HEK293 (cell line): Measurements from ENCODE around the gene GTF2A1L.

ENCODE experiments used
- CTCF ChIA-PET: fragments of 350-600 bp; formaldehyde crosslinking; extraction: SDS; loops from one replicate; lab custom pipeline; 2021; ENCODE audit warnings: antibody characterized with exemption; lab: Yijun Ruan, JAX
- POLR2A ChIA-PET: fragments of 300-600 bp; formaldehyde crosslinking; extraction: SDS; loops from one replicate; lab custom pipeline; 2020; ENCODE audit warnings: antibody characterized with exemption, inconsistent platforms; lab: Yijun Ruan, JAX
- H3K27ac ChIP-seq: fragments of 200-500 bp; sonication (Bioruptor generic); 2 replicates; pipeline ENCODE4 v1.5.1; 2014; ENCODE audit warnings: low read depth, low read length, control low read depth, inconsistent platforms; ENCODE audit errors: extremely low read depth
- H3K36me3 ChIP-seq, 2 experiments: fragments of 200-500 bp in 1 of 2; sonication (Bioruptor generic) in 1 of 2; 1 replicate in 1 of 2; 2 replicates in 1 of 2; pipeline ENCODE4 v1.5.1; 2014 to 2017; ENCODE audit warnings: inconsistent platforms in 2 of 2, low read length in 2 of 2; ENCODE audit not compliant: control insufficient read depth in 2 of 2, insufficient read depth in 1 of 2
- H3K4me1 ChIP-seq: fragments of 200-500 bp; sonication (Bioruptor generic); 2 replicates; pipeline ENCODE4 v1.5.1; 2014; ENCODE audit warnings: mild to moderate bottlenecking, low read length, inconsistent platforms; ENCODE audit not compliant: control insufficient read depth, insufficient read depth
- H3K4me3 ChIP-seq: 2 replicates; pipeline ENCODE4 v1.5.1; 2011; ENCODE audit warnings: low read depth, mild to moderate bottlenecking, control low read depth, low read length, moderate library complexity
- H3K9me3 ChIP-seq: fragments of 200-500 bp; sonication (Bioruptor generic); 2 replicates; pipeline ENCODE4 v1.5.1; 2014; ENCODE audit warnings: low read depth, low read length, inconsistent platforms; ENCODE audit not compliant: control insufficient read depth, insufficient read depth
- GLIS2 ChIP-seq: fragments of 450-650 bp; formaldehyde crosslinking; IDR thresholded peaks from 2 replicates; pipeline ENCODE4 v1.5.1; 2016; ENCODE audit warnings: missing biosample characterization, missing genetic modification characterization
- OVOL3 ChIP-seq: fragments of 450-650 bp; formaldehyde crosslinking; IDR thresholded peaks from 2 replicates; pipeline ENCODE4 v1.5.1; 2016; ENCODE audit warnings: missing biosample characterization, missing genetic modification characterization
- SETDB1 ChIP-seq: IDR thresholded peaks from one replicate; pipeline ENCODE4 v1.6.1; 2017; ENCODE audit warnings: mild to moderate bottlenecking, low read length, moderate library complexity, mixed read lengths; ENCODE audit not compliant: insufficient read length
- ZBTB1 ChIP-seq: fragments of 450-650 bp; formaldehyde crosslinking; IDR thresholded peaks from 2 replicates; pipeline ENCODE4 v1.5.1; 2016; ENCODE audit warnings: missing biosample characterization, missing genetic modification characterization
- ZBTB8A ChIP-seq: fragments of 450-650 bp; formaldehyde crosslinking; IDR thresholded peaks from 2 replicates; pipeline ENCODE4 v1.5.1; 2016; ENCODE audit warnings: missing biosample characterization, missing genetic modification characterization
- ZEB2 ChIP-seq: fragments of 450-650 bp; formaldehyde crosslinking; IDR thresholded peaks from 2 replicates; pipeline ENCODE4 v1.5.1; 2016; ENCODE audit warnings: missing biosample characterization, missing genetic modification characterization
- ZFP41 ChIP-seq: fragments of 450-650 bp; formaldehyde crosslinking; IDR thresholded peaks from 2 replicates; pipeline ENCODE4 v1.5.1; 2016; ENCODE audit warnings: missing biosample characterization, missing genetic modification characterization, borderline replicate concordance
- ZNF221 ChIP-seq: fragments of 450-650 bp; formaldehyde crosslinking; IDR thresholded peaks from 2 replicates; pipeline ENCODE4 v1.5.1; 2017; ENCODE audit warnings: missing biosample characterization, missing genetic modification characterization, borderline replicate concordance
- ZNF266 ChIP-seq: fragments of 450-650 bp; formaldehyde crosslinking; IDR thresholded peaks from 2 replicates; pipeline ENCODE4 v1.5.1; 2016; ENCODE audit warnings: missing biosample characterization, missing genetic modification characterization, low read depth
- ZNF510 ChIP-seq: fragments of 450-650 bp; formaldehyde crosslinking; IDR thresholded peaks from 2 replicates; pipeline ENCODE4 v1.5.1; 2018; ENCODE audit warnings: mild to moderate bottlenecking, missing genetic modification characterization, missing biosample characterization; ENCODE audit not compliant: insufficient replicate concordance
- ZNF548 ChIP-seq: fragments of 450-650 bp; formaldehyde crosslinking; IDR thresholded peaks from 2 replicates; pipeline ENCODE4 v1.5.1; 2016; ENCODE audit warnings: missing biosample characterization, missing genetic modification characterization
- ZNF561 ChIP-seq: fragments of 450-650 bp; IDR thresholded peaks from 2 replicates; pipeline ENCODE4 v1.5.1; 2018; ENCODE audit warnings: missing biosample characterization, missing genetic modification characterization, borderline replicate concordance
- ZNF571 ChIP-seq: fragments of 450-650 bp; formaldehyde crosslinking; IDR thresholded peaks from 2 replicates; pipeline ENCODE4 v1.5.0; 2017; ENCODE audit warnings: missing biosample characterization, missing genetic modification characterization
- ZNF596 ChIP-seq: fragments of 450-650 bp; IDR thresholded peaks from 2 replicates; pipeline ENCODE4 v1.5.0; 2018; ENCODE audit warnings: missing biosample characterization, mild to moderate bottlenecking, missing genetic modification characterization, moderate library complexity
- ZNF623 ChIP-seq: fragments of 450-650 bp; formaldehyde crosslinking; IDR thresholded peaks from 2 replicates; pipeline ENCODE4 v1.5.1; 2016; ENCODE audit warnings: missing biosample characterization, missing genetic modification characterization
- ZNF768 ChIP-seq: fragments of 450-650 bp; formaldehyde crosslinking; IDR thresholded peaks from 2 replicates; pipeline ENCODE4 v1.5.1; 2018; ENCODE audit warnings: missing biosample characterization, mild to moderate bottlenecking, missing genetic modification characterization
- ZNF843 ChIP-seq: fragments of 450-650 bp; formaldehyde crosslinking; IDR thresholded peaks from 2 replicates; pipeline ENCODE4 v1.5.1; 2016; ENCODE audit warnings: missing biosample characterization, missing genetic modification characterization
- TF ChIP-seq, protein P1 (sequence below): fragments of 450-650 bp; formaldehyde crosslinking; IDR thresholded peaks from 2 replicates; pipeline ENCODE4 v1.5.1; 2016; ENCODE audit warnings: missing biosample characterization, missing genetic modification characterization
- TF ChIP-seq, protein P2 (sequence below): fragments of 450-650 bp; formaldehyde crosslinking; IDR thresholded peaks from 2 replicates; pipeline ENCODE4 v1.5.1; 2016; ENCODE audit warnings: missing biosample characterization, missing genetic modification characterization
- TF ChIP-seq, protein P3 (sequence below): fragments of 450-650 bp; formaldehyde crosslinking; IDR thresholded peaks from 2 replicates; pipeline ENCODE4; 2016; ENCODE audit warnings: missing biosample characterization, missing genetic modification characterization
- TF ChIP-seq, protein P4 (sequence below): fragments of 450-650 bp; formaldehyde crosslinking; conservative IDR thresholded peaks from 2 replicates; pipeline ENCODE4 v1.5.1; 2016; ENCODE audit warnings: low read depth, missing biosample characterization, missing genetic modification characterization
- TF ChIP-seq, protein P5 (sequence below): fragments of 450-650 bp; formaldehyde crosslinking; optimal IDR thresholded peaks from 2 replicates; pipeline ENCODE3; 2016; ENCODE audit warnings: missing biosample characterization, mild to moderate bottlenecking, missing genetic modification characterization
- TF ChIP-seq, protein P6 (sequence below): fragments of 450-650 bp; formaldehyde crosslinking; IDR thresholded peaks from 2 replicates; pipeline ENCODE4 v1.5.1; 2016; ENCODE audit warnings: missing biosample characterization, missing genetic modification characterization

GTF2A1L gene

DNA sequence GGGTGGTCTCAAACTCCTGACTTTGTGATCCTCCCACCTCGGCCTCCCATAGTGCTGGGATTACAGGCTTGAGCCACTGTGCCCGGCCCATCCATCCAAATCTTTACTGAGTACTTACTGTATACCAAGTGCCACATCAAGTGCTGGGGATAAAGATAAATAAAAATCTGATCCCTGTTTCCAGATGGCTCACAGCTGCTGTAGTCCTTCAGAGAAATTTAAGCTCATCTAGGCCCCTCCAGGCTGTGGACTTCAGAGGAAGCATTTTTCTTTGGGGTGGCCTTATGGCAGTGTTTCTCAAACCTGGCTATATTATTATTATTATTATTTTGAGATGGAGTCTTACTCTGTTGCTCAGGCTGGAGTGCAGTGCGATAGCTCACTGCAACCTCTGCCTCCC lies 33.7 kb upstream of the GTF2A1L start:
- H3K36me3 ChIP-seq = peaks cover 0 to 7% of the 10 kb centered on the region in 2 experiments; a peak in 1 of 3 replicates
- H3K4me3 ChIP-seq = no peak overlapping the region
- H3K4me1 ChIP-seq = no peaks in the 10 kb centered on the region
- H3K9me3 ChIP-seq = no peaks in the 10 kb centered on the region
- H3K27ac ChIP-seq = no peak overlapping the region
- ChIA-PET POLR2A (interaction anchor here (0.6 kb wide), 1 partner anchor 53 kb away, joined by 5 read pairs; no protein-coding TSS in a partner anchor), CTCF (no interaction called here)
- TF ChIP-seq ZFP41 (tag by site-specific recombination) = no peak
- TF ChIP-seq, protein P1, sequence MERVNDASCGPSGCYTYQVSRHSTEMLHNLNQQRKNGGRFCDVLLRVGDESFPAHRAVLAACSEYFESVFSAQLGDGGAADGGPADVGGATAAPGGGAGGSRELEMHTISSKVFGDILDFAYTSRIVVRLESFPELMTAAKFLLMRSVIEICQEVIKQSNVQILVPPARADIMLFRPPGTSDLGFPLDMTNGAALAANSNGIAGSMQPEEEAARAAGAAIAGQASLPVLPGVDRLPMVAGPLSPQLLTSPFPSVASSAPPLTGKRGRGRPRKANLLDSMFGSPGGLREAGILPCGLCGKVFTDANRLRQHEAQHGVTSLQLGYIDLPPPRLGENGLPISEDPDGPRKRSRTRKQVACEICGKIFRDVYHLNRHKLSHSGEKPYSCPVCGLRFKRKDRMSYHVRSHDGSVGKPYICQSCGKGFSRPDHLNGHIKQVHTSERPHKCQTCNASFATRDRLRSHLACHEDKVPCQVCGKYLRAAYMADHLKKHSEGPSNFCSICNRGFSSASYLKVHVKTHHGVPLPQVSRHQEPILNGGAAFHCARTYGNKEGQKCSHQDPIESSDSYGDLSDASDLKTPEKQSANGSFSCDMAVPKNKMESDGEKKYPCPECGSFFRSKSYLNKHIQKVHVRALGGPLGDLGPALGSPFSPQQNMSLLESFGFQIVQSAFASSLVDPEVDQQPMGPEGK (tag by site-specific recombination) = no peak
- TF ChIP-seq ZNF571 (tag by site-specific recombination) = no peak
- no peak for TF ChIP-seq ZNF548 (tag by site-specific recombination)
- TF ChIP-seq ZBTB1 = no peak
- no peak for TF ChIP-seq ZNF843 (tag by site-specific recombination)
- no peak for TF ChIP-seq GLIS2 (tag by site-specific recombination)
- TF ChIP-seq ZNF510 (tag by site-specific recombination) = no peak
- TF ChIP-seq, protein P2, sequence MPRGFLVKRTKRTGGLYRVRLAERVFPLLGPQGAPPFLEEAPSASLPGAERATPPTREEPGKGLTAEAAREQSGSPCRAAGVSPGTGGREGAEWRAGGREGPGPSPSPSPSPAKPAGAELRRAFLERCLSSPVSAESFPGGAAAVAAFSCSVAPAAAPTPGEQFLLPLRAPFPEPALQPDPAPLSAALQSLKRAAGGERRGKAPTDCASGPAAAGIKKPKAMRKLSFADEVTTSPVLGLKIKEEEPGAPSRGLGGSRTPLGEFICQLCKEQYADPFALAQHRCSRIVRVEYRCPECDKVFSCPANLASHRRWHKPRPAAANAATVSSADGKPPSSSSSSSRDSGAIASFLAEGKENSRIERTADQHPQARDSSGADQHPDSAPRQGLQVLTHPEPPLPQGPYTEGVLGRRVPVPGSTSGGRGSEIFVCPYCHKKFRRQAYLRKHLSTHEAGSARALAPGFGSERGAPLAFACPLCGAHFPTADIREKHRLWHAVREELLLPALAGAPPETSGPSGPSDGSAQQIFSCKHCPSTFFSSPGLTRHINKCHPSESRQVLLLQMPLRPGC (tag by site-specific recombination) = no peak
- TF ChIP-seq, protein P3, sequence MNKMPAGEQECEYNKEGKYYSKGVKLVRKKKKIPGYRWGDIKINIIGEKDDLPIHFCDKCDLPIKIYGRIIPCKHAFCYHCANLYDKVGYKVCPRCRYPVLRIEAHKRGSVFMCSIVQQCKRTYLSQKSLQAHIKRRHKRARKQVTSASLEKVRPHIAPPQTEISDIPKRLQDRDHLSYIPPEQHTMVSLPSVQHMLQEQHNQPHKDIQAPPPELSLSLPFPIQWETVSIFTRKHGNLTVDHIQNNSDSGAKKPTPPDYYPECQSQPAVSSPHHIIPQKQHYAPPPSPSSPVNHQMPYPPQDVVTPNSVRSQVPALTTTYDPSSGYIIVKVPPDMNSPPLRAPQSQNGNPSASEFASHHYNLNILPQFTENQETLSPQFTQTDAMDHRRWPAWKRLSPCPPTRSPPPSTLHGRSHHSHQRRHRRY (tag by site-specific recombination) = no peak
- no peak for TF ChIP-seq ZBTB8A (tag by site-specific recombination)
- TF ChIP-seq ZNF266 (tag by site-specific recombination) = no peak
- TF ChIP-seq OVOL3 = no peak

DNA sequence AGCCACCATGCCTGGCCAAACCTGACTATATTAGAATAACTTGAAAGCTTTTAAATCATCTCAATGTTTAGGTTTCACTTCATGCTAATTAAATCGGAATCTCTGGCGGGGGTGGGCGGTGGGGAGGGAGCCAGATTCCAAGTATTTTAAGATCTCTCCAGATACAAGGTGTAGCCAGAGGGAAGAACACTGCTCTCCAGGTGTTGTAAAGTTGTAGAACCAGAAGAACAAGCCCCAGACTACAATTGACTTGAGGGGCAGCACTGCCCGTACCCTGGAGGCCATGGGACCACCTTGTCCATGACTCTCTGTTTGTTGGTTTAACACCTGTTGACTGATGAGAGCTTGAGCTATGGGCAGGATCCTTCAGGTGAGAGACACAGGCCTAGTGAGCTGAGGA lies 33.1 kb upstream of the GTF2A1L start:
- POLR2A ChIA-PET = no interaction called here
- TF ChIP-seq SETDB1 = no peak
- no peak for TF ChIP-seq ZNF561
- TF ChIP-seq, protein P4, sequence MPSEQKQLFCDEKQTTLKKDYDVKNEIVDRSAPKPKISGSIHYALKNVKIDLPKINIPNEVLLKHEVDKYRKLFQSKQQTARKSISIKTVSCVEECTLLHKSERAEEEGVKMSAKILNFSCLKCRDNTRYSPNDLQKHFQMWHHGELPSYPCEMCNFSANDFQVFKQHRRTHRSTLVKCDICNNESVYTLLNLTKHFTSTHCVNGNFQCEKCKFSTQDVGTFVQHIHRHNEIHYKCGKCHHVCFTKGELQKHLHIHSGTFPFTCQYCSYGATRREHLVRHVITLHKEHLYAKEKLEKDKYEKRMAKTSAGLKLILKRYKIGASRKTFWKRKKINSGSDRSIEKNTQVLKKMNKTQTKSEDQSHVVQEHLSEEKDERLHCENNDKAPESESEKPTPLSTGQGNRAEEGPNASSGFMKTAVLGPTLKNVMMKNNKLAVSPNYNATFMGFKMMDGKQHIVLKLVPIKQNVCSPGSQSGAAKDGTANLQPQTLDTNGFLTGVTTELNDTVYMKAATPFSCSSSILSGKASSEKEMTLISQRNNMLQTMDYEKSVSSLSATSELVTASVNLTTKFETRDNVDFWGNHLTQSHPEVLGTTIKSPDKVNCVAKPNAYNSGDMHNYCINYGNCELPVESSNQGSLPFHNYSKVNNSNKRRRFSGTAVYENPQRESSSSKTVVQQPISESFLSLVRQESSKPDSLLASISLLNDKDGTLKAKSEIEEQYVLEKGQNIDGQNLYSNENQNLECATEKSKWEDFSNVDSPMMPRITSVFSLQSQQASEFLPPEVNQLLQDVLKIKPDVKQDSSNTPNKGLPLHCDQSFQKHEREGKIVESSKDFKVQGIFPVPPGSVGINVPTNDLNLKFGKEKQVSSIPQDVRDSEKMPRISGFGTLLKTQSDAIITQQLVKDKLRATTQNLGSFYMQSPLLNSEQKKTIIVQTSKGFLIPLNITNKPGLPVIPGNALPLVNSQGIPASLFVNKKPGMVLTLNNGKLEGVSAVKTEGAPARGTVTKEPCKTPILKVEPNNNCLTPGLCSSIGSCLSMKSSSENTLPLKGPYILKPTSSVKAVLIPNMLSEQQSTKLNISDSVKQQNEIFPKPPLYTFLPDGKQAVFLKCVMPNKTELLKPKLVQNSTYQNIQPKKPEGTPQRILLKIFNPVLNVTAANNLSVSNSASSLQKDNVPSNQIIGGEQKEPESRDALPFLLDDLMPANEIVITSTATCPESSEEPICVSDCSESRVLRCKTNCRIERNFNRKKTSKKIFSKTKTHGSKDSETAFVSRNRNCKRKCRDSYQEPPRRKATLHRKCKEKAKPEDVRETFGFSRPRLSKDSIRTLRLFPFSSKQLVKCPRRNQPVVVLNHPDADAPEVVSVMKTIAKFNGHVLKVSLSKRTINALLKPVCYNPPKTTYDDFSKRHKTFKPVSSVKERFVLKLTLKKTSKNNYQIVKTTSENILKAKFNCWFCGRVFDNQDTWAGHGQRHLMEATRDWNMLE = no peak
- TF ChIP-seq ZNF221 (tag by site-specific recombination) = no peak
- no peak for TF ChIP-seq ZNF768 (tag by site-specific recombination)
- TF ChIP-seq ZNF596 = no peak
- TF ChIP-seq, protein P5, sequence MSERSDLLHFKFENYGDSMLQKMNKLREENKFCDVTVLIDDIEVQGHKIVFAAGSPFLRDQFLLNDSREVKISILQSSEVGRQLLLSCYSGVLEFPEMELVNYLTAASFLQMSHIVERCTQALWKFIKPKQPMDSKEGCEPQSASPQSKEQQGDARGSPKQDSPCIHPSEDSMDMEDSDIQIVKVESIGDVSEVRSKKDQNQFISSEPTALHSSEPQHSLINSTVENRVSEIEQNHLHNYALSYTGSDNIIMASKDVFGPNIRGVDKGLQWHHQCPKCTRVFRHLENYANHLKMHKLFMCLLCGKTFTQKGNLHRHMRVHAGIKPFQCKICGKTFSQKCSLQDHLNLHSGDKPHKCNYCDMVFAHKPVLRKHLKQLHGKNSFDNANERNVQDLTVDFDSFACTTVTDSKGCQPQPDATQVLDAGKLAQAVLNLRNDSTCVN (tag by site-specific recombination) = no peak
- TF ChIP-seq ZEB2 = no peak
- TF ChIP-seq, protein P6, sequence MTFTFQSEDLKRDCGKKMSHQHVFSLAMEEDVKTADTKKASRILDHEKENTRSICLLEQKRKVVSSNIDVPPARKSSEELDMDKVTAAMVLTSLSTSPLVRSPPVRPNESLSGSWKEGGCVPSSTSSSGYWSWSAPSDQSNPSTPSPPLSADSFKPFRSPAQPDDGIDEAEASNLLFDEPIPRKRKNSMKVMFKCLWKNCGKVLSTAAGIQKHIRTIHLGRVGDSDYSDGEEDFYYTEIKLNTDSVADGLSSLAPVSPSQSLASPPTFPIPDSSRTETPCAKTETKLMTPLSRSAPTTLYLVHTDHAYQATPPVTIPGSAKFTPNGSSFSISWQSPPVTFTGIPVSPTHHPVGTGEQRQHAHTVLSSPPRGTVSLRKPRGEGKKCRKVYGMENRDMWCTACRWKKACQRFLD (tag by site-specific recombination) = no peak
- no peak for TF ChIP-seq ZNF623 (tag by site-specific recombination)

More for the DNA sequence above, 33.1 kb upstream of the GTF2A1L start:
- no peaks in the 10 kb centered on the region for H3K9me3 ChIP-seq
- no peak overlapping the region for H3K27ac ChIP-seq
- no peak overlapping the region for H3K4me3 ChIP-seq
- CTCF ChIA-PET = no interaction called here
- no peaks in the 10 kb centered on the region for H3K4me1 ChIP-seq
- peaks cover 0 to 7% of the 10 kb centered on the region in 2 experiments; a peak in 1 of 3 replicates for H3K36me3 ChIP-seq
